ENCODE data around the gene ADGRL3. TPM values are rescaled to one million over a fixed set of nuclear protein-coding genes. Genes with fewer than 3 reads are reported as not detected.
A peak's percentile ranks its signal among the peaks of the same experiment; 100 is the strongest.

Gene ADGRL3
- total RNA-seq, result not detected

- Mint-ChIP-seq H3K36me3 (ENCODE audit: insufficient read depth) (no peaks in the 10 kb centered on the region), H3K4me1 (ENCODE audit: low read depth) (peaks cover 2% of the 10 kb centered on the region), H3K9me3 (peaks cover 3% of the 10 kb centered on the region), H3K4me3 (no peak within 1 kb of the TSS), H3K27me3 (ENCODE audit: low read depth) (peaks cover 43% of the 10 kb centered on the region)
- ATAC-seq (peak in 1 of 2 donors; percentile 37), DNase-seq (no peak)
These were observed at the start of gene ADGRL3 for GRCh38 chr4:61200187-61200915. ADGRL3 (plus strand) TSS chr4:61200326.

- Mint-ChIP-seq H3K9me3 (peaks cover 6% of the 10 kb centered on the region), H3K27me3 (ENCODE audit: low read depth) (no peaks in the 10 kb centered on the region), H3K4me3 (no peak overlapping the region), H3K4me1 (ENCODE audit: low read depth) (no peaks in the 10 kb centered on the region), H3K36me3 (ENCODE audit: insufficient read depth) (no peaks in the 10 kb centered on the region)
- ATAC-seq (no peak), DNase-seq (no peak)
These were observed 47.7 kb upstream of the ADGRL3 start for GRCh38 chr4:61152433-61152832.

GRCh38 chr4:61160478-61160877 lies 39.6 kb upstream of the ADGRL3 start:
- no peaks in the 10 kb centered on the region for H3K27me3 Mint-ChIP-seq (ENCODE audit: low read depth)
- DNase-seq (no peak), ATAC-seq (no peak)
- H3K4me3 Mint-ChIP-seq, result no peak overlapping the region
- no peaks in the 10 kb centered on the region for H3K36me3 Mint-ChIP-seq (ENCODE audit: insufficient read depth)
- peaks cover 4% of the 10 kb centered on the region for H3K9me3 Mint-ChIP-seq
- no peaks in the 10 kb centered on the region for H3K4me1 Mint-ChIP-seq (ENCODE audit: low read depth)

GRCh38 chr4:61162116-61162515 lies 38.0 kb upstream of the ADGRL3 start:
- H3K4me3 Mint-ChIP-seq, result no peak overlapping the region
- H3K36me3 Mint-ChIP-seq (ENCODE audit: insufficient read depth), result no peaks in the 10 kb centered on the region
- no peaks in the 10 kb centered on the region for H3K27me3 Mint-ChIP-seq (ENCODE audit: low read depth)
- ATAC-seq, result no peak
- peaks cover 10% of the 10 kb centered on the region for H3K9me3 Mint-ChIP-seq
- DNase-seq, result no peak
- H3K4me1 Mint-ChIP-seq (ENCODE audit: low read depth), result no peaks in the 10 kb centered on the region

GRCh38 chr4:61173799-61174198 lies 26.3 kb upstream of the ADGRL3 start:
- Mint-ChIP-seq H3K36me3 (ENCODE audit: insufficient read depth) (no peaks in the 10 kb centered on the region), H3K4me3 (no peak overlapping the region), H3K27me3 (ENCODE audit: low read depth) (no peaks in the 10 kb centered on the region), H3K9me3 (no peaks in the 10 kb centered on the region), H3K4me1 (ENCODE audit: low read depth) (no peaks in the 10 kb centered on the region)
- ATAC-seq (no peak), DNase-seq (no peak)

GRCh38 chr4:61175495-61175894 lies 24.6 kb upstream of the ADGRL3 start:
- DNase-seq (no peak), ATAC-seq (no peak)
- no peaks in the 10 kb centered on the region for H3K4me1 Mint-ChIP-seq (ENCODE audit: low read depth)
- H3K36me3 Mint-ChIP-seq (ENCODE audit: insufficient read depth), result no peaks in the 10 kb centered on the region
- no peaks in the 10 kb centered on the region for H3K9me3 Mint-ChIP-seq
- no peaks in the 10 kb centered on the region for H3K27me3 Mint-ChIP-seq (ENCODE audit: low read depth)
- no peak overlapping the region for H3K4me3 Mint-ChIP-seq

- Mint-ChIP-seq H3K9me3 (peaks cover 3% of the 10 kb centered on the region), H3K27me3 (ENCODE audit: low read depth) (no peaks in the 10 kb centered on the region), H3K4me3 (no peak overlapping the region), H3K4me1 (ENCODE audit: low read depth) (no peaks in the 10 kb centered on the region), H3K36me3 (ENCODE audit: insufficient read depth) (no peaks in the 10 kb centered on the region)
- no peak for ATAC-seq
- DNase-seq, result no peak
These were observed 22.8 kb upstream of the ADGRL3 start for GRCh38 chr4:61177367-61177766.

- no peak for ATAC-seq
- Mint-ChIP-seq H3K36me3 (ENCODE audit: insufficient read depth) (no peaks in the 10 kb centered on the region), H3K27me3 (ENCODE audit: low read depth) (no peaks in the 10 kb centered on the region), H3K4me3 (no peak overlapping the region), H3K9me3 (peaks cover 13% of the 10 kb centered on the region), H3K4me1 (ENCODE audit: low read depth) (no peaks in the 10 kb centered on the region)
- DNase-seq, result no peak
These were observed 19.7 kb upstream of the ADGRL3 start for GRCh38 chr4:61180405-61180804.

GRCh38 chr4:61182915-61183314 lies 17.2 kb upstream of the ADGRL3 start:
- Mint-ChIP-seq H3K9me3 (peaks cover 13% of the 10 kb centered on the region), H3K27me3 (ENCODE audit: low read depth) (no peaks in the 10 kb centered on the region), H3K4me1 (ENCODE audit: low read depth) (no peaks in the 10 kb centered on the region), H3K36me3 (ENCODE audit: insufficient read depth) (no peaks in the 10 kb centered on the region), H3K4me3 (no peak overlapping the region)
- ATAC-seq (no peak), DNase-seq (no peak)

- ATAC-seq, result no peak
- no peaks in the 10 kb centered on the region for H3K4me1 Mint-ChIP-seq (ENCODE audit: low read depth)
- DNase-seq, result no peak
- H3K36me3 Mint-ChIP-seq (ENCODE audit: insufficient read depth), result no peaks in the 10 kb centered on the region
- no peak overlapping the region for H3K4me3 Mint-ChIP-seq
- H3K27me3 Mint-ChIP-seq (ENCODE audit: low read depth), result no peaks in the 10 kb centered on the region
- H3K9me3 Mint-ChIP-seq, result peaks cover 26% of the 10 kb centered on the region
These were observed 14.8 kb upstream of the ADGRL3 start for GRCh38 chr4:61185288-61185687.

- no peaks in the 10 kb centered on the region for H3K27me3 Mint-ChIP-seq (ENCODE audit: low read depth)
- no peak overlapping the region for H3K4me3 Mint-ChIP-seq
These were observed 7.7 kb upstream of the ADGRL3 start for GRCh38 chr4:61192392-61192791.

GRCh38 chr4:61193863-61194262 lies 6.3 kb upstream of the ADGRL3 start:
- Mint-ChIP-seq H3K36me3 (ENCODE audit: insufficient read depth) (no peaks in the 10 kb centered on the region), H3K4me1 (ENCODE audit: low read depth) (no peaks in the 10 kb centered on the region), H3K4me3 (no peak overlapping the region), H3K27me3 (ENCODE audit: low read depth) (peaks cover 3% of the 10 kb centered on the region), H3K9me3 (peaks cover 13% of the 10 kb centered on the region)
- ATAC-seq (no peak), DNase-seq (no peak)

More at GRCh38 chr4:61192392-61192791, 7.7 kb upstream of the ADGRL3 start:
- Mint-ChIP-seq H3K4me1 (ENCODE audit: low read depth) (no peaks in the 10 kb centered on the region), H3K9me3 (peaks cover 14% of the 10 kb centered on the region), H3K36me3 (ENCODE audit: insufficient read depth) (no peaks in the 10 kb centered on the region)
- DNase-seq (no peak), ATAC-seq (no peak)

GRCh38 chr4:61194571-61194970 lies 5.6 kb upstream of the ADGRL3 start:
- H3K4me3 Mint-ChIP-seq, result no peak overlapping the region
- no peak for DNase-seq

GRCh38 chr4:61195101-61195500 lies 5.0 kb upstream of the ADGRL3 start:
- H3K36me3 Mint-ChIP-seq (ENCODE audit: insufficient read depth), result no peaks in the 10 kb centered on the region
- no peak for DNase-seq
- no peaks in the 10 kb centered on the region for H3K4me1 Mint-ChIP-seq (ENCODE audit: low read depth)
- no peak overlapping the region for H3K4me3 Mint-ChIP-seq
- H3K9me3 Mint-ChIP-seq, result peaks cover 6% of the 10 kb centered on the region
- no peak for ATAC-seq
- peaks cover 12% of the 10 kb centered on the region for H3K27me3 Mint-ChIP-seq (ENCODE audit: low read depth)

More at GRCh38 chr4:61194571-61194970, 5.6 kb upstream of the ADGRL3 start:
- H3K9me3 Mint-ChIP-seq, result peaks cover 11% of the 10 kb centered on the region
- H3K36me3 Mint-ChIP-seq (ENCODE audit: insufficient read depth), result no peaks in the 10 kb centered on the region
- no peak for ATAC-seq
- no peaks in the 10 kb centered on the region for H3K4me1 Mint-ChIP-seq (ENCODE audit: low read depth)
- H3K27me3 Mint-ChIP-seq (ENCODE audit: low read depth), result peaks cover 10% of the 10 kb centered on the region

- Mint-ChIP-seq H3K4me1 (ENCODE audit: low read depth) (peaks cover 2% of the 10 kb centered on the region), H3K4me3 (no peak overlapping the region), H3K9me3 (peaks cover 3% of the 10 kb centered on the region), H3K36me3 (ENCODE audit: insufficient read depth) (no peaks in the 10 kb centered on the region), H3K27me3 (ENCODE audit: low read depth) (peaks cover 40% of the 10 kb centered on the region)
- DNase-seq (no peak), ATAC-seq (no peak)
These were observed 1.4 kb upstream of the ADGRL3 start for GRCh38 chr4:61198686-61199085.

All from activated T-cell treated with anti-CD3 and anti-CD28 coated beads, Interleukin-2, amount 50 U/mL, for 4 hours (primary cell).